Measurements from ENCODE around the gene COQ7. TPM values are rescaled to one million over a fixed set of nuclear protein-coding genes. Genes with fewer than 3 reads are reported as not detected.

COQ7 gene
- total RNA-seq, 1 donor from 2014 or later = 39.4 TPM

DNA sequence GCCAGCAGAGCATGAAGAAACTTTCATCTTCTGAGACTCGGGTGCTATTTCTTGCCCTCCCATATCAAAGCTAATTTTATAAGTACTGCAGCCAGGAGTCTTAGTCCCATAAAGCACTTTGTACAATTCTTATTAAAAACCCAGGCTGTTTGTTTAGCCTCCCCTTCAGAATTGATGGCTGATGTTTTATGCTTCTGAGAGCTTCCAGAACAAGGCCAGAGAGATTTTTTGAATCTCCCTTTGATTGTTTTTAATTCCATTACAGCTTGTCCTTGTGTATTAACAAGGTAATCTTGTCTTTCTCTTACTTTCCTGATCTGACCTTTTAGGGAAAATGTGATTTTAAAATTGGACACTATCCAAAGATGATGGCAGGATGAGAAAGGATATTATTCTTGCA lies 16.3 kb downstream of the COQ7 start:
- intact Hi-C loops (cut with DNase I) = loop anchor here (10.0 kb wide), 2 partner anchors 81 to 421 kb away; partner anchors contain the start of gene SYT17
- ATAC-seq (ENCODE audit: poor library complexity) (no peak), DNase-seq (no peak)

DNA sequence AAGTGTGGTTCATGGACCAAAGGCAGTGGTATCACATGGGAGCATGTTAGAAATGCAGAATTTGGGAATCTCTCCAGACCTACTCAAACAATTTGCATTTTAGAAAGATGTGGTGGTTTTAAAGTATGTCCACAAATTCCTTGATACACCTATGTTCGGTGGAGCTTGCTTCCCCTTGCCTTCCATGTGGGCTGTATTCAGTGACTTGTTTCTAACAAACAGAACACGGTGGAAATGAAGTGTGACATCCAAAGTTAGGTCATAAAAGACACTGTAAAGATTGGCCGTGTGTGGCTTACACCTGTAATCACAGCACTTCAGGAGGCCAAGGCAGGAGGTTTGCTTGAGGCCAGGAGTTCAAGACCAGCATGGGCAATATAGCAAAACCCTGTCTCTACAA lies 16.7 kb downstream of the COQ7 start:
- no peak for DNase-seq
- no peak for ATAC-seq (ENCODE audit: poor library complexity)
- intact Hi-C loops (cut with DNase I) = loop anchor here (10.0 kb wide), 2 partner anchors 81 to 421 kb away; partner anchors contain the start of gene SYT17

DNA sequence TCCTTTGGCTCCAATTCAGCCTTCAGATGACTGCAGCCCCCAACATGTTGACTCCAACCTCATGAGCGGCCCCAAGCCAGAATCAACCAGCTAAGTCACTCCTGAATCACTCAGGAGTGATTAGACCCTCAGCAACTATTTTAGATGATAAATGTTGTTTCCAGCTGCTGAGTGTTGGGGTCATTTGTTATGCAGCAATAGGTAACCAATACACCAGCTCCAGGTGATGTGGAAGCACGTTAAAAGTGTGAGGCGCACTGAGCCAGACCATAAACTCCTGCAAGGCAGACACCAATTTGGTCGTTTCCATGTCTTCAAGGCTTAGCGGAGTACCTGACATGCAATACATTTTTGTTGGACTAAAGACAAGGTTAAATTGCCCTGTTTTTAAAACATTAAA lies 17.5 kb downstream of the COQ7 start:
- ATAC-seq (ENCODE audit: poor library complexity) (no peak), DNase-seq (no peak)
- intact Hi-C loops (cut with DNase I) = loop anchor here (10.0 kb wide), 2 partner anchors 80 to 420 kb away; partner anchors contain the start of gene SYT17

DNA sequence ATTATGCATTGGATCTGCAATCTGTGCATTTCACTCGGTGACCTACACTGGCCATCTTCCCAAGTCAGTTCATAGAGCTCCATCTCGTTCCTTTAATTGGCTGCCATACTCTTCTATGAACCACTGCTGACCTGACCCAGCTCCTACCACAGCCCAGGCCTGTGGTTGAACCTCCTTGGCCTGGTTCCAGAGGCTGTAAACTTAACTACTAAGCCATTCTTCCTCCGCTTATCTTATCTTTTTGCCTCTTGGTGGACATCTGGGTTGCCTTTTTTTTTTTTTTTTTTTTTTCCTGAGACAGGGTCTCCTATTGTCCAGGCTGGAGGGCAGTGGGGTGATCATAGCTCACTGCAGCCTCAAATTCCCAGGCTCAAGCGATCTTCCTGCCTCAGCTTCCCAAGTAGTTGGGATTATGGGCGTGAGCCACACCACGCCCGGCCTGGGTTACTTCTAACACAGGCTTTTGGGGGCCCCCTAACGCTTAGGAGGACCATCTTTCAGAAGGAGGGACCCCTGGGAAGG lies 18.3 kb downstream of the COQ7 start:
- DNase-seq (no peak), ATAC-seq (ENCODE audit: poor library complexity) (no peak)

DNA sequence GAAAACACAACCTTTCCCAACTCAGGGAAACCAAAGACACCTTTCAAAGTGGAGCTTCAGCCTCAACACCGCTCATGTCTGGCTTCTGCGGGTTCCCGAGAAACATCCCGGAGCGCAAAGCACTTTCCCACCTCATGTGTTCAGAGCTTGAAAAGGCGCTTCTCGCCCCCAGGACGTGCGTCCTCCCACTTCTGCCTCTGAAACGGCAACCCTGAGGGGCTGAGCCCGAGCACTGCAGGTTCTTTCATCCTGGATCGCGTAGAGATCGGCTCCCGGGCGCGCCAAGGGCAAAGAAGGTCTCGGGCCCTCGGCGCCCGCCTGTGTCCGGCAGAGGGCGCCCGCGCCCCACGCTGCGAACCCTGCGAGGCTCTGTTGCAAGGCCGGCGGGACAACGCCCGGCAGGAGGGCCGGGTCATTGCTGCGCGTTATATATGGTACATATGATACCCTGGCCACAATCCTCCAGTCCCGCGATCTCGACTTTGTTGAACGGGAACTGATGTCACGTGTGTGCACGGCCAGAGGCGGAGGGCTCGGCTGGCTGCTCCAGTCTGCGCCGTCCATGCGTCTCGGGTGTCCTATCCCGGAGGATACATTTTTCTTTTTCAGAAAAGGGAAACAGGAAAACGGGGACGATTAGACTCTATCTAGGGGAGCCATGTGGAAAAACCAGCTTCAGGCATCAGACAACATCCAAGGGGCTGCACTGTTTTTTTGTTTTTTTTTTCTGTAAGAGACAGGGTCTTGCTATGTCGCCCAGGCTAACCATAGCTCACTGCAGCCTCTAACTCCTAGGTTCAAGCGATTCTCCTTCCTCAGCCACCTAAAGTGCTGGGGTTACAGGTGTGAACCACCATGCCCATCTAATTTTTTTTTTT lies 19.1 kb downstream of the COQ7 start:
- intact Hi-C loops (cut with DNase I) = loop anchor here (2.0 to 10.0 kb wide), 3 partner anchors 78 to 418 kb away; partner anchors contain the start of gene SYT17
- ATAC-seq (ENCODE audit: poor library complexity) (peak; percentile 99), DNase-seq (peak; percentile 94)

More for the DNA sequence above, 18.3 kb downstream of the COQ7 start:
- intact Hi-C loops (cut with DNase I) = loop anchor here (2.0 to 10.0 kb wide), 3 partner anchors 79 to 419 kb away; partner anchors contain the start of gene SYT17

DNA sequence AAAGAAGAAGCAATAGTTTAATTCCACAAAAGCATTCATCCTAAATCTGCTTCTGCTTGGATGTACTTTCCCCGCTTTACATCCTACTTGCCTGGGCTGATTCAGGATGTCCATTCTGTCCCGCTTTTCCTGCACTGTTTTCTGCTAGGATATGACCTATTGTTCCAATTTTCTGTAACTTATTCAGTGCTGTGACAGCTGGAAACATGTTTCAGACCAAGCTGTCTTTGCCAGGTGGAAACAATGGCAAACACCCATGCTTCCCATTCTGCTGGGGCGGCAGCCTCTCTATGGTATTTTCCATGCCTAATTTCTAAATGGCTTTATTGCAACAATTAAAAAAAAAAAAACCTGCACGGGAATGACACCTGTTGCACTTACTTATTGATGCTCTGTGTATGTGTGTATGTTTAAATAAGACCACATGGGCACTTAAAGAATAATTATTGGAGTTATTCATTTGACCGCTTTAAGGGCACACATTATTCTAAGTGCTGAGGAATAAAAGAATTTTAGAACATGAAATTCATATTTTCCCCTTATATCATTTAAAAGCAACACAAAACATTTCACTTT lies 21.0 kb downstream of the COQ7 start:
- ATAC-seq (ENCODE audit: poor library complexity) (no peak), DNase-seq (no peak)
- intact Hi-C loops (cut with DNase I) = loop anchor here (10.0 kb wide), 2 partner anchors 76 to 416 kb away; partner anchors contain the start of gene SYT17

DNA sequence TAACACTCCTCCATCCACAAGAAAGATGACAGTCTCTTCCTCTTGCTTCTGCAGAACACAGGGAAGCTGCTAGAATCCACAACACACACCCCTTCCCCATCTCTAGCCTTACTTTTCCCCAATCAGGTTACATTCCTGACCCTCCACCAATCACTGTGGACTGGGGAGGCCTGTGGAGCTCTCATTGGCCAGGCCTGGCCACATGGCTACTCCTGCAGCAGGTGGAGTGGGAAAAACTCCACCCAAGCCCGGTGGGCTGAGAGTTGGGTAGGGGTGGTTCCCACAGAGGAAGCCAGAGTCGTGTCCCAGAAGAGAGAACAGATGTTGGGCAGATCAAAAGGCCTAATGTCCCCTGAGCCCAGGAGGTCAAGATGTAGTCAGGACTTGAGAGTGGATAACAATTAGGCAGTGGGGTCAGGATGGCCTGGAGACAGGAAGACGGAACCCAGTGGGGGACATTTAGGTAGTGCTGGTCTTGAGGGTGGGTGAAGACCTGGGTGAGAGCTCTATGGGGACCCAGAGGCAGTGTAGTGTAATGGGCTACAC lies 22.1 kb downstream of the COQ7 start:
- intact Hi-C loops (cut with DNase I) = loop anchor here (10.0 kb wide), 2 partner anchors 75 to 415 kb away; partner anchors contain the start of gene SYT17
- no peak for ATAC-seq (ENCODE audit: poor library complexity)

DNA sequence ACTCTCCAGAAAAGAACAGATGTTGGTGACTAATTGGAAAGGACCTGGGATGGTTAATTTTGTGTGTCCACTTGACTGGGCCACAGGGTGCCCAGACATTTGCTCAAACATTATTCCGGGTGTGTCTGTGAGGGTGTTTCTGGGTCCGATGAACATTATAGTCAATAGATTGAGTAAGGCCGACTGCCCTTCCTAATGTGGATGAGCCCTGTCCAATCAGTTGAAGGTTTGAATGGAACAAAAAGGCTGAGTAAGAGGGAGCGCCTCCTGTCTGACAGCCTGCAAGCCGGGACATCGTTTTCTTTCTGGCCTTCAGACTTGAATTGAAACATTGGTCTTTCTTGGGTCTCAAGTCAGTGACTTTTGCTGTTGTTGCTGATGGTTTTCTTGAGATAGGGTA lies 23.5 kb downstream of the COQ7 start:
- DNase-seq = no peak
- no peak for ATAC-seq (ENCODE audit: poor library complexity)
- intact Hi-C loops (cut with DNase I) = no loop called here

More for the DNA sequence above, 22.1 kb downstream of the COQ7 start:
- DNase-seq = no peak

DNA sequence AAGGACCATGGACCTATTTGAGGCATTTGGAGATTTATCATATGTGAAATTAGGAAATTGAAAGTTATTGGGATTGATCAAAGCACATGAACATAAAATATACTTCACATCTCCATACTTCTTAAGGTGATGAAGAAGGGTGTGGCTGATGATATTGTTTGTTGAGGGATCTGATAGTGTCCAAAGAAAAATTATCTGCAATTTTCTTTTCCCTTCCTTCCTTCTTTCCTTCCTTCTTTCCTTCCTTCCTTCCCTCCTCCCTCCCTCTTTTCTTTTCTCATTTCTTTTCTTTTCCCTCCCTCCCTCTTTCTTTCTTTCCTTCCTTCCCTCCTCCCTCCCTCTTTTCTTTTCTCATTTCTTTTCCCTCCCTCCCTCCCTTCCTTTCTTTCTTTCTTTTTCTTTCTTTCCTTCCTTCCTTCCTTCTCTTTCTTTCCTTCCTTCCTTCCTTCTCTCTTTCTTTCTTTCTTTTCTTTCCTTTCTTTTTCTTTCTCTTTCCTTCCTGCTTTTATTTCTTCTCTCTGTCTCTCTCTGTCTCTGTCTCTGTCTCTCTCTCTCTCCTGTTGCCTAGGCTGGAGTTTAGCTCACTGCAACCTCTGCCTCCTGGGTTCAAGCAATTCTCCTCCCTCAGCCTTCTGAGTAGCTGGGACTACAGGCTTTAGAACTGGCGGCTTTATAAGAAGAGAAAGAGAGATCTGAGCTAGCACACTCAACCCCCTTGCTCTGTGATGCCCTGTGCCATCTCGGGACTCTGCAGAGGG lies 25.4 kb downstream of the COQ7 start:
- ATAC-seq (ENCODE audit: poor library complexity) (no peak), DNase-seq (no peak)
- intact Hi-C loops (cut with DNase I) = no loop called here

DNA sequence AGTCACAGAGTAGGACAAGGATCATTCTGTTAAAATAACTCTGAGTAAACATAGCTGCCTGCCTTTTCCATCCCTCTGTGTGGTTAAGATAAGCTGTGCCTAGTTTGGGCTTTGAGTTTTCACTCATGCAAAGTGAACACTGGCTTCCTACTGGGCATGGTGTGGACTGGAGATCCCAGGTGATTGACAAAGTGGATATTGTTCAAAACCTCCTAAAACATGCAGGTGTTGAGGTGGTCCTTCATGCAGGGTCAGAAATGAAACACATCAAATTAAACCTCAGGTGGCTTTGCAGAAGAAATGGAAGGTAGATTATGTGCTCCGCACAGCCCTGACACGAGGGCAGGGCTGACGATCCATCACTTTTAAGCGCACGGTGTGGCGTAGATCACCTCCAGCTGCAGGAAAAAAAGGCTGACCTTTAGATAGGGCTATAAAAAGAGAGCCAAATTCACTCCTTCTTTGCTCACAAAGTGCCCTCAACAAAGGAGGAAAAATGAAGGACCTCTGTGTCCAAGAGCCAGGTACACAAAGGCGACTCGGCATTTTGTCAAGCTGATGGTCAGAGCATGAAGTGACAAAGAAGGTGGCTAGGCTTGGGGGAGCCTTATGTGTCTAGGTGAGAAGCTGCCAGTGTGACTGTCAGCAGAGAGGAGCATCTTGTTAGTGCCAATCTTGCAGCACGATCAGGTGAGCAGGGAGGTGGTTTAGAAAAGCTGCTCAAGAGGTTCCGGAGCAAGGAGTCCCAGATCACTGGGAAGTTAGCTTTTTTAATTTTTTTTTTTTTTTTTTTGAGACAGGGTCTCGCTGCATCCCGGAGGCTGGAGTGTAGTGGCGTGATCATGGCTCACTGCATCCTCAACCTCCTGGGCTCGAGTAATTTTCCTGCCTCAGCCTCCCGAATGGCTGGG lies 26.5 kb downstream of the COQ7 start:
- intact Hi-C loops (cut with DNase I) = no loop called here
- ATAC-seq (ENCODE audit: poor library complexity) (no peak), DNase-seq (no peak)

DNA sequence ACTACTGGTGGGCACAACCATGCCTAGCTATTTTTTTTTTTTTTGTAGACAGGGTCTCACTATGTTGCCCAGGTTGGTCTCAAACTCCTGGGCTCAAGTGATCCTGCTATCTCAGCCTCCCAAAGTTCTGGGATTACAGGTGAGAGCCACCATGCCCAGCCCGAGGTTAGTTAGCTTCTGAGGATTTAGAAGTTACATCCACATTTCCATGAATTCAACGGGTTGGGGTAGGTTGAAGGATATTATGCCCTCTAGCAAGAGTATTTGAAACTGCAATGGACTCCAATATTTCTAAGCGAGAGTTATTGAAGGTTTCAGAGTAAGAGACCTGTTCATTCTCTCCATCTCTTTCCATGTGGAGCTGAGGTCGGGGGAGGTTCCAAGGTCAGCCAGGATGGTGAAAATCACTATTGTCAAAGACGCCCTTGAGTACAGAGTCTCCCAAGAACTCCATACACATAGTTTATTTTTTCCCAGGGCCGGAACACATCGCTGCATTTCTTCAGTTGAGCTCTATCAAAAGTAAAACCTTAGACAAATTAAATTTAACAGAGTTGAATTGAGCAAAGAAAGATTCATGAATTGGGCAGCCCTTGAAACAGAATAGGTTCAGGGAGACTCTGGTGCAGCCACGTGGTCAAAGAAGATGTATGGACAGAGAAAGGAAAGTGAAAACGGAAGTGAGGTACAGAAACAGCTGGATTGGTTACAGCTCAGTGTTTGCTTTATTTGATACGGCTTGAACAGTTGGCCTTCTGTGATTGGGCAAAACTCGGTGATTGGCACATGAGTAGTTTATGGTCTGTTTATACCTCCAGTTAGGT lies 27.3 kb downstream of the COQ7 start:
- ATAC-seq (ENCODE audit: poor library complexity) (no peak), DNase-seq (no peak)
- intact Hi-C loops (cut with DNase I) = no loop called here

DNA sequence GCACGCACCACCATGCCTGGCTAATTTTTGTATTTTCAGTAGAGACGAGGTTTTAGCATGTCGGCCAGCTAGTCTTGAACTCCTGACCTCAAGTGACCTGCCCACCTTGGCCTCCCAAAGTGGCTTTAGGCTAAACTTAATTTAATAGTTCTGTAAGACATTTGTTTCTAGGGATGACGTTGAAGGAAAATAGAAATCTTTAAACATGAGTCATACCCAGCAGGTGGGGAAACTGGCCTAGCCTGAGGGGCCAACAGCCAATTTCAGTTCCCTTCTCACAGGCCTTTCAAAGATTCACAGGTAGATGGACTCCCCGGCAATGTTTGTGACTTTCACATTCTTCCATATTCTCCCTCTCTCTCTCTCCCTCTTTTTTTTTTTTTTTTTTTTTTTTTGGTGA lies 28.2 kb downstream of the COQ7 start:
- ATAC-seq (ENCODE audit: poor library complexity) = no peak
- intact Hi-C loops (cut with DNase I) = no loop called here
- DNase-seq = no peak

DNA sequence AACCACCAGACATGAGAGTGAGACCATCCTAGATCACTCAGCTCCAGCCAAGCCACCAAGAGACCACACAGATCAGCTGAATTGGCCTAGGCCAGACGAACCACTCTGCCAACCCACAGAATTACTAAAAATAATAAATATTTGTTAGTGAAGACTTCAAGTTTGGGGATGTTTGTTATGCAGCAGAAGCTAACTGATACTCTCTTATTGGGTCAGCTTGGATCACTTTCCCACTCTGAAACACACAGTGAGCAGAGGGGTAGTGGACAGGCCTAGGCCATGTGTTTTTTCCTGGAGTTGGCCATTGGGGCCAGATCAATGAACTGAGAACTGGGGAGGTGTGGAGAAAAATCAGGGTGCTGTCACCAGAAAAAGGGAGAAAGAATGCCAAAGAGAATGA lies 30.8 kb downstream of the COQ7 start:
- intact Hi-C loops (cut with DNase I) = no loop called here
- DNase-seq = no peak
- no peak for ATAC-seq (ENCODE audit: poor library complexity)

DNA sequence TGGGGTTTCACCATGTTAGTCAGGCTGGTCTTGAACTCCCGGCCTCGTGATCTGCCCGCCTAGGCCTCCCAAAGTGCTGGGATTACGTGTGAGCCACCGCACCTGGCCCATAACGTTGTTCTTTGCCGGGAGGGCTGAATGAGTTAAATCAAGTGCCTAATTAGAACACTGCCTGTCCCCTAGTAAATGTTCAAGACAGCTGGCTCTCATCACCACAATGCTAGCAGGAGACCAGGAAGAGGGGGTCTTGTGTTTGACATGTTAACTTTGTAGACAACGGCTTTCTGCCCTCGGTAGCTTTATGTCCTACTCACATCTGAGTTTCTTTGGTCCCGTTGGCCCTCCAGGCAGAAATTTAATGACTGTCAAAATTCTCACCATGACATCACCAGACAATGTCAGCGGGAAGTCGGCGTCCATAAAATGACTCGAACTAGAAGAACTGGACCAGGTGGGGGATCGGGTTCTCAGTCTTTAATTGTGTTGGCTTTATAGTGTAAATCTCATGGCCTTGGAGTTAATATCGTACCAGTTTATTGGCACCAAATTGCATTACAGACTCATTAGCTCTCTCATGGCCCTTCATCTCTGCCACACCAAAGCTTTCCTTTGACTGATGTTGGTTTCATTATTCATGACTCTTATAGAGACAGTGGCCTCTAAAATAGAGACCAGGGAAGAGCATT lies 34.9 kb downstream of the COQ7 start:
- intact Hi-C loops (cut with DNase I) = no loop called here
- DNase-seq = no peak
- no peak for ATAC-seq (ENCODE audit: poor library complexity)

DNA sequence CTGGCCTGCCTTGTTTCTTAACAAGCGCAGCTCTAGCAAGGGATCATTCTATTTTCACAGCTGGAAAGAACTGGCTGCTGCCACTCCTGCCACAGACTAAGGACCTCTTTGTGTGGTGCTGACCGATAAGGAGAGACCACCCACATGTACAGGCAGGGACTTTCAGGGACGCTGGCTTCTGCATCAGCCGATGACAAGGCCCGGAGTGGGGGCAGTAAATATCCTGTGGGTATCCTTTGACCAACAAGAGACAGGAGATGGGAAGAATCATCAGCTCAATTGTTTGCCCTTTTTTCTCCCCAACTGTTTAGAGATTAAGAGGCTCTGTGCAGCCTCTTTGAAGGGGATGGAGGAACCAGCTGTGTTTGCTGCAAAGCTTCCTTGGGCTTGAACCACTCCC lies 37.2 kb downstream of the COQ7 start:
- DNase-seq (no peak), ATAC-seq (ENCODE audit: poor library complexity) (no peak)
- intact Hi-C loops (cut with DNase I) = no loop called here

DNA sequence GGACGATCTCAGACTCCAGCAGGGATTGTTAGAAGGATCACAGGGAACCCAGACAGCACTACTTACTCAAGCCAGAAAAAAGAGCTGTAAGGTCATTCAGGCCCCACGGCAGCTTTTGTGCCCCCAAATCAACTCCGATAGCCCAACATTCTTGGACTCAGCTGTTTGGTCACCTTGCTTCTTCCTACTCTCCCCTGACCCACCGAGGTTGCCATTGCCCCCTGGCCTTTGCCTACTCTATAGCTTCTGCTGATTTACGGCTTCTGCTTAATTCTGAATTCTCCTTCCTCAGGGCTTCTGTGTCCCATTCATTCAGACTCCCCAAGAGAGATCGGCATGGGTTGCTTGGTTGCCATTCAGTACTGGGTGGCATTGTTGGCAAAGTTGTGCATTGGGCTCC lies 37.7 kb downstream of the COQ7 start:
- ATAC-seq (ENCODE audit: poor library complexity) (no peak), DNase-seq (no peak)
- intact Hi-C loops (cut with DNase I) = no loop called here

Data from Right ventricle myocardium superior (tissue), 1 donor.